Neural crest cell (in vitro differentiated cells): ENCODE results near the gene ASB15. TPM values are rescaled to one million over a fixed set of nuclear protein-coding genes. Genes with fewer than 3 reads are reported as not detected.

Experiments
- DNase-seq: peaks from one replicate; pipeline ENCODE4 v3.0.0; 2021; ENCODE audit warnings: low read depth, mixed read lengths, low spot score
- H3K27ac Mint-ChIP-seq: one replicate; pipeline ENCODE4 v1.8.0; 2021; ENCODE audit warnings: mild to moderate bottlenecking, mixed read lengths; ENCODE audit not compliant: unreplicated experiment
- H3K27me3 Mint-ChIP-seq: 2 replicates; pipeline ENCODE4 v1.8.0; 2021; ENCODE audit warnings: low read depth, mild to moderate bottlenecking, mixed read lengths
- H3K36me3 Mint-ChIP-seq: 2 replicates; pipeline ENCODE4 v1.8.0; 2021; ENCODE audit warnings: low read depth, mild to moderate bottlenecking, mixed read lengths
- H3K4me1 Mint-ChIP-seq: 2 replicates; pipeline ENCODE4 v1.8.0; 2021; ENCODE audit warnings: mixed read lengths
- H3K4me3 Mint-ChIP-seq: one replicate; pipeline ENCODE4 v1.8.0; 2021; ENCODE audit warnings: mild to moderate bottlenecking, mixed read lengths
- H3K9me3 Mint-ChIP-seq: 2 replicates; pipeline ENCODE4 v1.8.0; 2021; ENCODE audit warnings: mixed read lengths
- total RNA-seq: library from RNA; stranded (reverse); gene quantifications from 2 replicates; pipeline ENCODE4 v1.2.1, GENCODE V29; 2021
- TF ChIP-seq, protein P1 (sequence below): fragments of 200-600 bp; sonication (generic); conservative IDR thresholded peaks from 2 replicates; pipeline ENCODE4 v1.5.0; 2021; ENCODE audit warnings: antibody characterized with exemption, mild to moderate bottlenecking

ASB15 gene
- total RNA-seq, 1 donor from 2014 or later, result not detected

DNA sequence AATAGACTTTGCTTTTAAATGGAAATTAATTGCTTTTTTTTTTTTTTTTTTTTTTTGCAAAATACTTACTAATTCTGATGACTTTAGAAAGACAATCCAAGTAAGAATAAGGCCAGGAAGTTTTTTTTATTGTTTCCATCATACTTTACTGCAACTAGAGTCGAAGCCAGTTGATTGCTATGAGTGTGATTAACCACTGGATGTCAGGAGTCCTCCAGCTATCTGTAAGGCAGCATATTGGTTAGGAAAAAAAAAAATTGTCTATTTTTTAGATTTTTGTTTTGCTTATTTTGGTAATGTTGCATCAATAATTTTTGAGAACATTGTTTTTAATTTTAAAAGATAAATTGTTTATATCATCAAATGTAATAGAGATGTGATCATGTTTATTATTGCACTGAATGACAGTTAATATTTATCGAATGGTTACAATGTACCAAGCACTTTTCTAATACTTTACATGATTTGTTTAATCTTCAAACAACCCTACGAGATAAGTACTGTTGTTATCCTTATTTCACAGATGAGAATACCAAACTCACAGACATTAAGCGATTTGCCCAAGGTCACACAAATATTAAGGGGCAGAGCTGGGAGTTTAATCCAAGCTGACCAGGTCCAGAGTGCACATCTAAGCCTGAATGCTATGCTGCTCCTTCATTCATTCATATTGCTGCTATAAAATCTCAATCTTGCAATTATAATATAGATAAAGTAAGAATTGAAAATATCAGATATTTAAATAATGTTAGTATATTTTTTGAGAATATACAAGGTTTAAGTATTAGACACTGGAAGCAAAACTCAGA is 34.1 kb downstream of the ASB15 start:
- TF ChIP-seq, protein P1, sequence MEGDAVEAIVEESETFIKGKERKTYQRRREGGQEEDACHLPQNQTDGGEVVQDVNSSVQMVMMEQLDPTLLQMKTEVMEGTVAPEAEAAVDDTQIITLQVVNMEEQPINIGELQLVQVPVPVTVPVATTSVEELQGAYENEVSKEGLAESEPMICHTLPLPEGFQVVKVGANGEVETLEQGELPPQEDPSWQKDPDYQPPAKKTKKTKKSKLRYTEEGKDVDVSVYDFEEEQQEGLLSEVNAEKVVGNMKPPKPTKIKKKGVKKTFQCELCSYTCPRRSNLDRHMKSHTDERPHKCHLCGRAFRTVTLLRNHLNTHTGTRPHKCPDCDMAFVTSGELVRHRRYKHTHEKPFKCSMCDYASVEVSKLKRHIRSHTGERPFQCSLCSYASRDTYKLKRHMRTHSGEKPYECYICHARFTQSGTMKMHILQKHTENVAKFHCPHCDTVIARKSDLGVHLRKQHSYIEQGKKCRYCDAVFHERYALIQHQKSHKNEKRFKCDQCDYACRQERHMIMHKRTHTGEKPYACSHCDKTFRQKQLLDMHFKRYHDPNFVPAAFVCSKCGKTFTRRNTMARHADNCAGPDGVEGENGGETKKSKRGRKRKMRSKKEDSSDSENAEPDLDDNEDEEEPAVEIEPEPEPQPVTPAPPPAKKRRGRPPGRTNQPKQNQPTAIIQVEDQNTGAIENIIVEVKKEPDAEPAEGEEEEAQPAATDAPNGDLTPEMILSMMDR, result peak; percentile 78

GRCh38 chr7:123637203-123637602 is 35.6 kb downstream of the ASB15 start:
- Mint-ChIP-seq H3K36me3 (no peaks in the 10 kb centered on the region), H3K27me3 (peaks cover 3% of the 10 kb centered on the region)

More for the DNA sequence above, 34.1 kb downstream of the ASB15 start:
- Mint-ChIP-seq H3K27me3 (peaks cover 3% of the 10 kb centered on the region), H3K9me3 (no peaks in the 10 kb centered on the region), H3K4me3 (no peak overlapping the region), H3K36me3 (no peaks in the 10 kb centered on the region), H3K27ac (no peak overlapping the region), H3K4me1 (peaks cover 17% of the 10 kb centered on the region)
- DNase-seq, result no peak

DNA sequence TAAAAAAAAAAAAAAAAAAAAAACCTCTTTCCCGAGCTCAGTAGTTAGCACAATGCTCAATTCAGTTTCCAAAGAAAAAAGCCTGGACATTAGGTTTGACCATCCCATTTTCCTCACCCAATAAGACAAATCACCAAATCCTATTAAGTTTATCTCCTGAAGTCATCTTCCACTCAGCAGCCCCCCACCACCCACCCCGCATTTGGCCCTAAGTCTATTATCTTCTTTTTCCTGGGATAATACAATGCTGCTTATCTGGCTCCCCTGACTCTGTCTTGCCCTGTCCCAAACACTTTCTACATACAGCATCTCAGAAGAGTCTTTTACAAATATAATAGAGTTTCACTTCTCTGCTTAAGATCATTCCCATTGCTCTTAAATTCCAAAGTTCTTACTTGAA is 36.3 kb downstream of the ASB15 start:
- DNase-seq, result no peak
- H3K9me3 Mint-ChIP-seq, result peaks cover 2% of the 10 kb centered on the region
- H3K27ac Mint-ChIP-seq, result no peak overlapping the region
- TF ChIP-seq, protein P1, result no peak
- H3K4me1 Mint-ChIP-seq, result peaks cover 18% of the 10 kb centered on the region
- no peak overlapping the region for H3K4me3 Mint-ChIP-seq
- peaks cover 3% of the 10 kb centered on the region for H3K27me3 Mint-ChIP-seq
- no peaks in the 10 kb centered on the region for H3K36me3 Mint-ChIP-seq

More at GRCh38 chr7:123637203-123637602, 35.6 kb downstream of the ASB15 start:
- Mint-ChIP-seq H3K9me3 (peaks cover 2% of the 10 kb centered on the region), H3K27ac (peak overlapping the region; percentile 1), H3K4me1 (peaks cover 17% of the 10 kb centered on the region), H3K4me3 (no peak overlapping the region)
- DNase-seq, result no peak
- TF ChIP-seq, protein P1, result peak; percentile 15

DNA sequence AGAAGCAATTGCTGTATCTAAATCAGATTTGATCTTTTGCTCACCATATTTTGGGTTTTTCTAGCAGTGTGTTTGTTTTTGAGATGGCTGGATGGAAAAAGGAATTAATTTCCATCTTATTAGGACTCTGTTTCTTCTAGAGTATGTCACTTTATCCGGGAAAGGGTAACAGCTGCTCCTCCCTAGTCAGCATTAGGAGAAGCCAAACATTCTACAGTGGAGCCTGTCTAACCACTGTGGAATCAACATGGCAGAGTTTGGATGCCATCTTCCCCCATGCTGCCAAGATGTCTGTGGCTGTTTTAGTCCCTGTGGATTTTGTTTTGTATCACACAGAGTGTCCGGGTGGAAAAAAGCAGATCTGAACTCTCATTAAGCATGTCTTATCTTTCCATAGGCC is 38.0 kb downstream of the ASB15 start:
- Mint-ChIP-seq H3K4me1 (peaks cover 35% of the 10 kb centered on the region), H3K9me3 (peaks cover 8% of the 10 kb centered on the region), H3K27ac (no peak overlapping the region)

GRCh38 chr7:123640583-123640982 is 39.0 kb downstream of the ASB15 start:
- H3K4me1 Mint-ChIP-seq, result peaks cover 42% of the 10 kb centered on the region

More for the DNA sequence above, 38.0 kb downstream of the ASB15 start:
- TF ChIP-seq, protein P1, result no peak
- Mint-ChIP-seq H3K27me3 (peaks cover 3% of the 10 kb centered on the region), H3K4me3 (no peak overlapping the region), H3K36me3 (no peaks in the 10 kb centered on the region)
- no peak for DNase-seq

More at GRCh38 chr7:123640583-123640982, 39.0 kb downstream of the ASB15 start:
- Mint-ChIP-seq H3K27ac (no peak overlapping the region), H3K27me3 (peaks cover 3% of the 10 kb centered on the region), H3K4me3 (no peak overlapping the region), H3K36me3 (no peaks in the 10 kb centered on the region), H3K9me3 (peaks cover 8% of the 10 kb centered on the region)
- TF ChIP-seq, protein P1, result no peak
- DNase-seq, result no peak
